RWPE2 (cell line): Measurements from ENCODE around the gene ADGRG2.

Experiments used
- ATAC-seq: fragments of 200-7000 bp; cut with Tn5 transposase; 3 replicates; pipeline ENCODE4 v1.9.1; 2021; ENCODE audit warnings: low read depth
- DNase-seq: peaks from one replicate; pipeline ENCODE4 v3.0.0-alpha.2; 2020; ENCODE audit warnings: low spot score
- H3K27ac ChIP-seq: fragments of 450-650 bp; 2 replicates; pipeline ENCODE4 v1.5.1; 2017; ENCODE audit warnings: mild to moderate bottlenecking; ENCODE audit not compliant: poor library complexity, severe bottlenecking
- H3K27me3 ChIP-seq: fragments of 250-450 bp; sonication (Bioruptor Pico); 2 replicates; pipeline ENCODE4 v1.5.1; 2021; ENCODE audit warnings: mild to moderate bottlenecking, moderate library complexity; ENCODE audit not compliant: insufficient read depth, poor library complexity, severe bottlenecking
- H3K36me3 ChIP-seq: fragments of 250-450 bp; sonication (Bioruptor Pico); 2 replicates; pipeline ENCODE4 v1.5.1; 2020; ENCODE audit warnings: low read depth, mild to moderate bottlenecking, moderate library complexity
- H3K4me1 ChIP-seq: fragments of 250-450 bp; sonication (Bioruptor Pico); 2 replicates; pipeline ENCODE4 v1.5.1; 2021; ENCODE audit warnings: mild to moderate bottlenecking, moderate library complexity; ENCODE audit not compliant: insufficient read depth, poor library complexity, severe bottlenecking
- H3K4me3 ChIP-seq: fragments of 250-450 bp; sonication (Bioruptor Pico); 2 replicates; pipeline ENCODE4 v1.5.1; 2021; ENCODE audit warnings: mild to moderate bottlenecking, moderate library complexity; ENCODE audit not compliant: severe bottlenecking
- H3K9me3 ChIP-seq: fragments of 250-450 bp; sonication (Bioruptor Pico); 2 replicates; pipeline ENCODE4 v1.5.1; 2021; ENCODE audit warnings: mild to moderate bottlenecking, moderate library complexity; ENCODE audit not compliant: severe bottlenecking
- TF ChIP-seq, protein P1 (sequence below): fragments of 450-650 bp; IDR thresholded peaks from one replicate; pipeline ENCODE4 v1.5.1; 2017; ENCODE audit warnings: mild to moderate bottlenecking, moderate library complexity; ENCODE audit not compliant: poor library complexity, severe bottlenecking

The ADGRG2 gene

DNA sequence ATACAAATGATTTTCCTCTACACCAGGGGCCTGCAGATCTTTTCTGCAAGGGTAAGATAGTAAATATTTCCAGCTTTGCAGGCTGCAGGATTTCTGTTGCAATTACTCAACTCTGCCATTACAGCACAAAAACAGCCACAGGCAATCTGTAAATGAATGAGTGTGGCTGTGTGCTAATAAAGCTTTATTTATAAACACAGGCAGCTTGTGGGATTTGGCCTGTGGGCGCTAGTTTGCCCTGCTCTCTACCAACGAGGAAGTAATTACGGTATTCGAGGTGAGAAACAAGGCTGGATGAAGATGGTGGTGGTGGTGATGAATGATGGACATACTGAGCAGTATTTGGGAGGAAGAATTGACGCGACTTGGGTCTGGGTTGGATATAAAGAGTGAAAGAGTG, 30.7 kb downstream of the ADGRG2 start:
- TF ChIP-seq, protein P1, sequence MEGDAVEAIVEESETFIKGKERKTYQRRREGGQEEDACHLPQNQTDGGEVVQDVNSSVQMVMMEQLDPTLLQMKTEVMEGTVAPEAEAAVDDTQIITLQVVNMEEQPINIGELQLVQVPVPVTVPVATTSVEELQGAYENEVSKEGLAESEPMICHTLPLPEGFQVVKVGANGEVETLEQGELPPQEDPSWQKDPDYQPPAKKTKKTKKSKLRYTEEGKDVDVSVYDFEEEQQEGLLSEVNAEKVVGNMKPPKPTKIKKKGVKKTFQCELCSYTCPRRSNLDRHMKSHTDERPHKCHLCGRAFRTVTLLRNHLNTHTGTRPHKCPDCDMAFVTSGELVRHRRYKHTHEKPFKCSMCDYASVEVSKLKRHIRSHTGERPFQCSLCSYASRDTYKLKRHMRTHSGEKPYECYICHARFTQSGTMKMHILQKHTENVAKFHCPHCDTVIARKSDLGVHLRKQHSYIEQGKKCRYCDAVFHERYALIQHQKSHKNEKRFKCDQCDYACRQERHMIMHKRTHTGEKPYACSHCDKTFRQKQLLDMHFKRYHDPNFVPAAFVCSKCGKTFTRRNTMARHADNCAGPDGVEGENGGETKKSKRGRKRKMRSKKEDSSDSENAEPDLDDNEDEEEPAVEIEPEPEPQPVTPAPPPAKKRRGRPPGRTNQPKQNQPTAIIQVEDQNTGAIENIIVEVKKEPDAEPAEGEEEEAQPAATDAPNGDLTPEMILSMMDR, result no peak
- no peaks in the 10 kb centered on the region for H3K36me3 ChIP-seq
- H3K27ac ChIP-seq, result no peak overlapping the region

DNA sequence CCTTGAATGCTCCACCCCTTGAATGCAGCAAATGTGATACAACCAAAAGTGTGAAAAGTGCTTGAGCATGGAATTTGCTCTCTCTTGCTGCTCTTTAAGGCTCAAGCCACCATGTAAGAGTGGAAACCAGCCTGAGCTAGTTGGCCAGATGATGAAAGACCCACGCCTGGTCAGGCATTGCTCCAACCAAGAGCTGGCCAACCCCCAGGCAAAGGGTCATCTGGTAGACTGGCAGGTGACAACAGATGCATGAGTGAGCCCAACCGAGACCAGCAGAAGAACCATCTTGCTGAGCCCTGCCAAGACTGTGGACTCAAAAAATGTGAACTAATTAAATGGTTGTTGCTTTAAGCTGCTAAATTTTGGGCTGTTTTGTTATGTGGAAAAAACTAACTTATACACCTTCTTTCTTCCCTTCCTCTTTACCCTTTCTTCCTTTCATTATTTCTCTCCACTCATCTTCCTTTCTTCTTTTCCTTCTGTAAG, 32.7 kb downstream of the ADGRG2 start:
- no peaks in the 10 kb centered on the region for H3K27me3 ChIP-seq
- ATAC-seq, result no peak

More for the DNA sequence above, 30.7 kb downstream of the ADGRG2 start:
- Histone ChIP-seq H3K9me3 (no peaks in the 10 kb centered on the region), H3K4me1 (no peaks in the 10 kb centered on the region), H3K4me3 (no peak overlapping the region), H3K27me3 (no peaks in the 10 kb centered on the region)
- ATAC-seq (no peak), DNase-seq (no peak)

DNA sequence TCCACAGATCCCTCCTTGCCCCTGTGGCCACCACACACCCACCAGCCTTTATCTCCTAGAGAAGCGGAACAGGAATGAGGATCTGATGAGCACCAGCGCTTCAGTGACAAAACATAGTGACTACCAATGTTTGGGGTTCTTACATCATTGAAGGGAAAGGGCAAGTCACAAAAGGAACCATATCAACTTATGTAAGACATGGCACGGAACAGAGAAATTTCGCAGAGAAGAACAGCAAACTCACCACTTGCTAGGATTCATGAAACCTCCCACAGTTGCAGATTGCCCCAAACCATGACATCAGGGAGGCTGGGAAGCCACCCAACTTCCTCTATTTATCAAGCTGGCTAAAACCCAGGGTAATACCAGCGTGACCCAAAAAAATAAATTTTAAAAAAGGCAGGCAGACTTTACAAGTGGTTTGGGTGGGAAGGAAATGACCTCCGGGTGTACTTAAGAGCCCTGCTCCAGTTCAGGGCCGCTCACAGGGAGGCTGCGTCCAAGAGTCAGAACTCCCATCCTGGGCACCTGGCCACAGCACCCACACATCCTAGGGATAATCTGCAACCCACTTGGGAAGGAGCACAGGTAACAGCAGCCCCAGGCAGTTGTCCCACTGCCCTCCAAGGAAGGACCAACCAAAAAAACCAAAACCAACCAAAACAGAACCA, 36.0 kb downstream of the ADGRG2 start:
- ATAC-seq (no peak), DNase-seq (no peak)
- Histone ChIP-seq H3K4me1 (no peaks in the 10 kb centered on the region), H3K9me3 (no peaks in the 10 kb centered on the region), H3K4me3 (no peak overlapping the region), H3K27ac (no peak overlapping the region), H3K36me3 (no peaks in the 10 kb centered on the region), H3K27me3 (no peaks in the 10 kb centered on the region)
- TF ChIP-seq, protein P1, result no peak

More for the DNA sequence above, 32.7 kb downstream of the ADGRG2 start:
- TF ChIP-seq, protein P1, result no peak
- Histone ChIP-seq H3K36me3 (no peaks in the 10 kb centered on the region), H3K9me3 (no peaks in the 10 kb centered on the region), H3K27ac (no peak overlapping the region), H3K4me1 (no peaks in the 10 kb centered on the region), H3K4me3 (no peak overlapping the region)
- no peak for DNase-seq

DNA sequence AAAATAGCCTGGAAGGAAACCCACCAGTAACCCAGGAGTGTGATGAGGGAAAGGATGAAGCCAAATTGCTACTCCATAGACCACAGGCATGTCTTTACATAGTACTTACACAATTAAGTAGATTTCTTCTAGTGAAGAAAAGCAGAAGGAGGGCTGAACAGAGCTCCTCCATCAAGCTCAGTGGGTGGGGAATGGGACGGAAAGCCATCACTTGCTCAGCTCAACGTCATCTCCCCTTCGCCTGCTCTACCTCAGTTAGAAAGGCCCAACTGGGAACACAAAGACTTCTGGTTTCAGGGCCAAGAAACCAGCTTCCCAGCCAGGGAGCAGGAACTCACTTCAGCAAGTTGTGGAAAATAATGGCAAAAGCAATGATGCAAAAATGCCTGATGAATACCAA, 36.6 kb downstream of the ADGRG2 start:
- TF ChIP-seq, protein P1, result no peak
- DNase-seq (no peak), ATAC-seq (no peak)
- Histone ChIP-seq H3K4me3 (no peak overlapping the region), H3K4me1 (no peaks in the 10 kb centered on the region), H3K9me3 (no peaks in the 10 kb centered on the region), H3K27me3 (no peaks in the 10 kb centered on the region), H3K36me3 (no peaks in the 10 kb centered on the region), H3K27ac (no peak overlapping the region)

DNA sequence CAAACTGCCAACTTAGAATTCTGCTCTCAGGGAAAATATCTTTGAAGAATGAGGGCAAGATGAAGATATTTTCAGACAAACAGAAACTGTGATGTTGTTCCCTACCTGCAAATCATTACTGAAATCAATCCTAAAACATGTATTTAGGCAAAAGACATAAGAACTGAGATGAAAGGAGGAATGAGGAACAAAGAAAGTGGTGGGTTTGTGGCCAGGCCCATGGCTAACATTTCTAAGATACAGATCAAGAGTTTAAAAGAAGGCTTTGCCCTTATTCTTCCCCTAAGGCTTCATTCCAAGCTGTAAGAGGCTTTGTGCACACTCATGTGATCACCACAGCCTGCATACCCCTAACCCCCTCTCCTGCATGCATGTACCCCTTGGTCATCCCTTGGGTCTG, 46.5 kb downstream of the ADGRG2 start:
- ATAC-seq (no peak), DNase-seq (no peak)
- Histone ChIP-seq H3K27me3 (no peaks in the 10 kb centered on the region), H3K27ac (no peak overlapping the region), H3K36me3 (no peaks in the 10 kb centered on the region), H3K4me1 (no peaks in the 10 kb centered on the region), H3K4me3 (no peak overlapping the region), H3K9me3 (no peaks in the 10 kb centered on the region)
- TF ChIP-seq, protein P1, result no peak
